Right hindlimb (tissue), 1 donor: Measurements from ENCODE around the gene MTO1.
A peak's percentile ranks its signal among the peaks of the same experiment; 100 is the strongest.
"Not testable (repeated sequence)": the region's sequence is repeated elsewhere in the genome, so short reads cannot be mapped to it uniquely, and the experiment has no call there.

Source experiments
- DNase-seq: peaks from one replicate; pipeline ENCODE4 v3.0.0-alpha.2; 2018

MTO1 gene

DNA sequence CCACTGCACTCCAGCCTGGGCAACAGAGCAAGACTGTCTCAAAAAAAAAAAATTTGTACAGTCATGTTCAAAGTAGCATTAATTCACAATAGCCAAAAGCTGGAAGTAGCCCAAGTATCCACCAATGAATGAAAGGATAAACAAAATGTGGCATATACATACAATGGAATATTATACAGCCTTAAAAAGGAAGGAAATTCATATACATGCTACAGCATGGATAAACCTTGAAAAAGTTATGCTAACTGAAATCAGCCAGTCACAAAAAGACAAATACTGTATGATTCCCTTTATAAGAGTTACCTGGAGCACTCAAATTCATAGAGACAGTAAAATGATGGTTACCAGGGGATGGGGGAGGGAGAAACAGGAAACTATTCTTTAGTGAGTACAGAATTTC lies 43.6 kb downstream of the MTO1 start:
- no peak for DNase-seq

DNA sequence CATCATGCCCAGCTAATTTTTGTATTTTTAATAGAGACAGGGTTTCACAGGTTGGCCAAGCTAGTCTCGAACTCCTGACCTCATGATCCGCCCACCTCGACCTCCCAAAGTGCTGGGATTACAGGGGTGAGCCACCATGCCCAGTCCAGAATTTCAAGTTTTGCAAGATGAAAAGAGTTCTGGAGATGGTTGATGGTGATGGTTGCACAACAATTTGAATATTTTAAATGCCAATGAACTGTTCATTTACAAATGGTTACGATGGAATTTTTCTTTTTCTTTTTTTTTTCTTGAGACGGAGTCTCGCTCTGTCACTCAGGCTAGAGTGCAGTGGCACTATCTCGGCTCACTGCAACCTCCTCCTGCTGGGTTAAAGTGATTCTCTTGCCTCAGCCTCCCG lies 44.2 kb downstream of the MTO1 start:
- not testable (repeated sequence) for DNase-seq

DNA sequence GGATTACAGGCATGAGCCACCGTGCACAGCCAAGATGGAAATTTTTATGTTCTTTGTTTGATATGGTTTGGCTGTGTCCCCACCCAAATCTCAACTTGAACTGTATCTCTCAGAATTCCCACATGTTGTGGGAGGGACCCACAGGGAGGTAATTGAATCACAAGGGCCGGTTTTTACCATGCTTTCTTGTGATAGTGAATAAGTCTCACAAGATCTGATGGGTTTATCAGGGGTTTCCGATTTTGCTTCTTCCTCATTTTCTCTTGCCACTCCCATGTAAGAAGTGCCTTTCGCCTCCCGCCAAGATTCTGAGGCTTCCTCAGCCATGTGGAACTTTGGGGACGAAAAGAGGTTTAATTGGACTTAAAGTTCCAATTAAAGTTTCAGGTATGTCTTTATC lies 44.7 kb downstream of the MTO1 start:
- DNase-seq = no peak

DNA sequence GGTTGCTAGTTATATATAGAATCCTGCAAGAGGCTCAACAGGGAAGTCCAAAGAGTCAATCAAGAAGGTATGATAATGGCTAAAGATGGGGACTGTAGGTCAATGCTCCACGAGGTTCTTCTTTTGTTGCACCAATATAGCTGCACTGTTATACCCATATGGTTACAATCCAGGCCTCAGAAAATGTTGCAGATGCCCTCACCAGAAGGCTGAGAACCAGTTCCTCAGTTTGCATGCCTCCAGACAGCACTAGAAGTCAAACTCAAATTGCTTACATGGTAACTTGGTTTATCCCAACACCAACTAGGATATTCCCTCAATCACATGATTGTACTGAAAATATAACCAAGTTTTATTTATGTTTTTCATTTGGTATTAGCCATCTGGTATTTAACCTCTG lies 47.2 kb downstream of the MTO1 start:
- no peak for DNase-seq

DNA sequence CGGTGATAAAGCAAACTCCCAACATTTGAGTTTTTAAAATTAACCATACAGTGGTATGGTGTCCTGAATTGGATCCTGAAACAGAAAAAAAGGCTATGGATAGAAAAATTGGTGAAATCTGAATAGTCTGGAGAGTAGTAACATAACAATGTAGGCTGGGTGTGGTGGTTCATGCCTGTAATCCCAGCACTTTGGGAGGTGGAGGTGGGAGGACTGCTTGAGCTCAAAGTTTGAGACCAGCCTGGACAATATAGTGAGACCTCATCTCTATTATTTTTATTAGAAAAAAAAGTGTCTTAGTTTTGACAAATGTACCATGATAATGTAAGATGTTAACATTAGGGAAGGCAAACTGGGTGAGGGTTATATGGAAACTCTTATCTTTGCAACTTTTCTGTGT lies 48.3 kb downstream of the MTO1 start:
- DNase-seq = no peak

DNA sequence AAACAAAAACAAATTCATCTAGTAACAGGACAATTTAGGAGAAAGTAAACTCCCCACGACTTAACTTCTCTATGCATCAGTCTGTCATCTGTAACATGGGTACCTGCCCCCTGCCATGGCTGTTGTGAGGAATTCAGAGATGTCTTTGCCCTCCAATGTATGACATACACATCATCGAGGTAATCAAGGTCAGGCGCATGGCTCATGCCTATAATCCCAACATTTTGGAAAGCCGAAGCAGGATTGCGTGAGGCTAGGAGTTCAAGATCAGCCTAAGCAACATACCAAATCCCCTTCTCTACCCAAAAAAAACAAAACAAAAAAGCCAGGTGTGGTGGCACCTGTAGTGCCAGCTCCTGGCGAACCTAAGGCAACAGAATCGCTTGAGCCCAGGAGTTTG lies 50.3 kb downstream of the MTO1 start:
- DNase-seq = no peak

DNA sequence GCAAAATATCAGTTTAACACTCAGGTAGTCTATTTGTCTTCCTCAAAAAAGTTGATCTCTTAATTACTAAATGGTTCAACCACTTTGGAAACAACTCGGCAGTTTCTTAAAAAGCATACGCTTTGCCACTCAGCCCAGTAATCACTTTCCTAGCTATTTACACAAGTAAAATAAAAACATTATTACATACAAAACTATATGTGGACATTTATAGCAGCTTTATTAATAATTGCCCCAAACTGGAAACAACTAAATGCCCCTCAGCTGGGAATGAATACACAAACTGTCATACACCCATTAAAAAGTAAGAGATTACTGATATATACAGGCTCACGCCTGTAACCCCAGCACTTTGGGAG lies 51.9 kb downstream of the MTO1 start:
- no peak for DNase-seq

DNA sequence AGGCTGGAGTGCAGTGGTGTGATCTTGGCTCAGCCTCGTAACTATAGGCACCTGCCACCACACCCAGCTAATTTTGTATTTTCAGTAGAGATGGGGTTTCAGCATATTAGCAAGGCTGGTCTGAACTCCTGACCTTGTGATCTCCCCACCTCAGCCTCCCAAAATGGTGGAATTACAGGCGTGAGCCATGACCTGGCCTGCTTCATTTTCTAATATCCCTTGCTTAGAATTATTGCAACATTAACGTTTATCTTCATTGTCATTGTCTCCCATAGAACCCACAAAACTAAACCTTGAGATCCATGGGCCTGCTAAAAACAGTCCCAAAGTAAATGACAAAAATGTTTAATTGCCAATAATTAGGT lies 53.2 kb downstream of the MTO1 start:
- DNase-seq = no peak

DNA sequence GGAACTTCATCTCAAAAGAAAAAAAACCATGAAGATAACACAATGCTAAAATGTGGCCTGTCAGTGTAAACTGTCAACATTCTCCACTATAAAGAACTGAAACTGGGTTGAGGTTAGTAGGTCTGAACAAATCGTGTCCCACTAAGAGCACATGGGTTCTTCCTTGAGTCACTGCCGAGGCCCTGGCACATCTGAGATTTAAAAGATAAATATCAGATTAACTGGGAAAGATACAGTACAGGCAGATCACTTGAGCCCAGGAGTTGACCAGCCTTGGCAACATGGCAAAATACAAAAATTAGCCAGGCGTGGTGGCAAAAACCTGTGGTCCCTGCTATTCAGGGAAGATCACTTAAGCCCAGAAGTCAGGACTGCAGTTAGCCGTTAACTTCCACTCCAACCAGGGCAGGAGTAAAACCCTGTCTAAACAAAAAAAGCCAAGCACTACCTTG lies 53.7 kb downstream of the MTO1 start:
- no peak for DNase-seq

DNA sequence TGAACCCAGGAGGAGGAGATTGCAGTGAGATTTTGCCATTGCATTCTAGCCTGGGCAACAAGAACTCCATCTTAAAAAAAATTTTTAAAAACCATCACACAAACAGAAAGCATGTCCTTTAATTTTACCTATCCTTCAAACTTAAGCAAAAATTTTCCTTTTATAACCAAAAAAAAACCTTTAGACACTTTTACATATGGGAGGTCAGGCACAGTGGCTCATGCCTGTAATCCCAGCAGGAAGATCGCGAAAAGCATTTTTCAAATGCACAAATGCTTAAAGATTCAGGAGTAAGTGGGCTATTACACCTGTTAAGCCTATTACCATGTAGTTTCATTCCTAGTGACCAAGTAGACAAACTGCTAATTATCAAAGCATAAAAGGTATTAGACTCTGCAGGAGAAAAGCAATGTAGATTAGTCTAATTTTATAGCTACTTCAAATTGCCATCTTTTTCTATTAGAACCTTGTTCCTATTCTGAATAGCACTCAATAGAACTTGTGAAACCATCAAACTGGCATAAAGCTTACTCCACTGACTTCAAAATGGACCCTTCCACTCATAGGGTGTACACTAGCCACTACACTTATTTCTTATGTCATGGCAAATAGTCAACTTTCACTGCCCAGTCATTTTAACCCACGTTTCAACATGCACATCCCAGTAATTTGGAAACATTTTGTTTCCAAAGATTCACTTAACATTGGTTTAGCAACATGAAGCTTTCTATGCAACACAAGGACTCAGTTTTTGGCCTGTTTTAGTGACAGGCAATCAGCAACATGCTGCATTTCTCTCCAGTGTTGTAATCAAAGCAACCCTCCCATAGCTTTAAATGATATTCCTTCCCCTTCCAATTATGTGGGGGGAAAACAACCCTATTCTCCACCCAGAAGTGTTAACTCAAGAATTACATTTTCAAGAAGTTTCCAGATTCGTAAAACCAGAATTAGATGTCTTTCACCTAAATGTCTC lies 55.3 kb downstream of the MTO1 start:
- no peak for DNase-seq

DNA sequence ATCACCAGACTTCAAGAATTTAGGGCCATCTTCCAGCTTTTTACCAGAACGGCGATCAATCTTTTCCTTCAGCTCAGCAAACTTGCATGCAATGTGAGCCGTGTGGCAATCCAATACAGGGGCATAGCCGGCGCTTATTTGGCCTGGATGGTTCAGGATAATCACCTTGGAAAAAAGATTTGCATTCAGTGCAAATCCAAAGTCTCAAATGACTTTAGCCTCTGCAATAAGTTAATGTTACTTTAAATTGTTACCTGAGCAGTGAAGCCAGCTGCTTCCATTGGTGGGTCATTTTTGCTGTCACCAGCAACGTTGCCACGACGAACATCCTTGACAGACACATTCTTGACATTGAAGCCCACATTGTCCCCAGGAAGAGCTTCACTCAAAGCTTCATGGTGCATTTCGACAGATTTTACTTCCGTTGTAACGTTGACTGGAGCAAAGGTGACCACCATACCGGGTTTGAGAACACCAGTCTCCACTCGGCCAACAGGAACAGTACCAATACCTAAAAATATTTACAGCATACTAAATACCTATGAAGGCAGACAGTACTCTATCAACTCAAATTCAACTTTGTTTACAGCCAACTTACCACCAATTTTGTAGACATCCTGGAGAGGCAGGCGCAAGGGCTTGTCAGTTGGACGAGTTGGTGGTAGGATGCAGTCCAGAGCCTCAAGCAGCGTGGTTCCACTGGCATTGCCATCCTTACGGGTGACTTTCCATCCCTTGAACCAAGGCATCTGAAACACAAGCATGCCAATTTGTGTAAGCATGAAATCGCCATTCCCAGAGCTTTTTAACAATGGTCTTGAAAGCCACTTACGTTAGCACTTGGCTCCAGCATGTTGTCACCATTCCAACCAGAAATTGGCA lies 56.8 kb downstream of the MTO1 start:
- DNase-seq = not testable (repeated sequence)

DNA sequence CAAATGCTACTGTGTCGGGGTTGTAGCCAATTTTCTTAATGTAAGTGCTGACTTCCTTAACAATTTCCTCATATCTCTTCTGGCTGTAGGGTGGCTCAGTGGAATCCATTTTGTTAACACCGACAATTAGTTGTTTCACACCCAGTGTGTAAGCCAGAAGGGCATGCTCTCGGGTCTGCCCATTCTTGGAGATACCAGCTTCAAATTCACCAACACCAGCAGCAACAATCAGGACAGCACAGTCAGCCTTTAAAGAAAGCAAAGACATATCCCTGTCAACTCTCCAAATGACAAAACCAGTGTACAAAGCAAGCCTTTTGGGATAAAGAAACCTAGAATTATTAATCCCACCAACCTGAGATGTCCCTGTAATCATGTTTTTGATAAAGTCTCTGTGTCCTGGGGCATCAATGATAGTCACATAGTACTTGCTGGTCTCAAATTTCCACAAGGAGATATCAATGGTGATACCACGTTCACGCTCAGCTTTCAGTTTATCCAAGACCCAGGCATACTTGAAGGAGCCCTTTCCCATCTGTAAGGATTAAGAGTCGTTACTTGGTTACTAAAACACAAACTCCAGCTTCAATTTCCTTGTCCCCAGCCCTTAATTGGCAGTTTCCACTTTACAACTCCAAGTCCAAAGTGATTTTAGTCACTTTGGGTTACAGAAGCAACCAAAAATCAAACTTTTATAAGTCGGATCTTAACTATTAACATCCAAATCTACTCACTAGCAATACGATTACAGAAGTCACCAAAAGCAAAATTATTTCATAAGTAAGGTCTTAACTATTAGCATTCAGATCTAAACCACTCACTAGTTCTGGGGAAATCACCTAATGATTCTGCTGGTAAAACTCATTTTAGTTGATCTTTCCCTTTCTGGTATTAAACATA lies 57.7 kb downstream of the MTO1 start:
- not testable (repeated sequence) for DNase-seq

DNA sequence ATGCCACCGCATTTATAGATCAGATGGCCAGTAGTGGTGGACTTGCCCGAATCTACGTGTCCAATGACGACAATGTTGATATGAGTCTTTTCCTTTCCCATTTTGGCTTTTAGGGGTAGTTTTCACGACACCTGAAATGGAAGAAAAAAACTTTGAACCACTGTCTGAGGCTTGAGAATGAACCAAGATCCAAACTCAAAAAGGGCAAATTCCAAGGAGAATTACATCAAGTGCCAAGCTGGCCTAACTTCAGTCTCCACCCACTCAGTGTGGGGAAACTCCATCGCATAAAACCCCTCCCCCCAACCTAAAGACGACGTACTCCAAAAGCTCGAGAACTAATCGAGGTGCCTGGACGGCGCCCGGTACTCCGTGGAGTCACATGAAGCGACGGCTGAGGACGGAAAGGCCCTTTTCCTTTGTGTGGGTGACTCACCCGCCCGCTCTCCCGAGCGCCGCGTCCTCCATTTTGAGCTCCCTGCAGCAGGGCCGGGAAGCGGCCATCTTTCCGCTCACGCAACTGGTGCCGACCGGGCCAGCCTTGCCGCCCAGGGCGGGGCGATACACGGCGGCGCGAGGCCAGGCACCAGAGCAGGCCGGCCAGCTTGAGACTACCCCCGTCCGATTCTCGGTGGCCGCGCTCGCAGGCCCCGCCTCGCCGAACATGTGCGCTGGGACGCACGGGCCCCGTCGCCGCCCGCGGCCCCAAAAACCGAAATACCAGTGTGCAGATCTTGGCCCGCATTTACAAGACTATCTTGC lies 58.6 kb downstream of the MTO1 start:
- peak; percentile 75 for DNase-seq

DNA sequence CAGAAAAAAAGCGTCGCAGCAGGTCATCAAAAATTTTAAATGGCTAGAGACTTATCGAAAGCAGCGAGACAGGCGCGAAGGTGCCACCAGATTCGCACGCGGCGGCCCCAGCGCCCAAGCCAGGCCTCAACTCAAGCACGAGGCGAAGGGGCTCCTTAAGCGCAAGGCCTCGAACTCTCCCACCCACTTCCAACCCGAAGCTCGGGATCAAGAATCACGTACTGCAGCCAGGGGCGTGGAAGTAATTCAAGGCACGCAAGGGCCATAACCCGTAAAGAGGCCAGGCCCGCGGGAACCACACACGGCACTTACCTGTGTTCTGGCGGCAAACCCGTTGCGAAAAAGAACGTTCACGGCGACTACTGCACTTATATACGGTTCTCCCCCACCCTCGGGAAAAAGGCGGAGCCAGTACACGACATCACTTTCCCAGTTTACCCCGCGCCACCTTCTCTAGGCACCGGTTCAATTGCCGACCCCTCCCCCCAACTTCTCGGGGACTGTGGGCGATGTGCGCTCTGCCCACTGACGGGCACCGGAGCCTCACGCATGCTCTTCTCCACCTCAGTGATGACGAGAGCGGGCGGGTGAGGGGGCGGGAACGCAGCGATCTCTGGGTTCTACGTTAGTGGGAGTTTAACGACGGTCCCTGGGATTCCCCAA lies 59.3 kb downstream of the MTO1 start, which contains the start of gene EEF1A1:
EEF1A1 (minus strand) TSS at position 345 of the 663 bp plus-strand sequence. CDS start 1,006 bp downstream, outside the sequence.
- DNase-seq = peak; percentile 100

DNA sequence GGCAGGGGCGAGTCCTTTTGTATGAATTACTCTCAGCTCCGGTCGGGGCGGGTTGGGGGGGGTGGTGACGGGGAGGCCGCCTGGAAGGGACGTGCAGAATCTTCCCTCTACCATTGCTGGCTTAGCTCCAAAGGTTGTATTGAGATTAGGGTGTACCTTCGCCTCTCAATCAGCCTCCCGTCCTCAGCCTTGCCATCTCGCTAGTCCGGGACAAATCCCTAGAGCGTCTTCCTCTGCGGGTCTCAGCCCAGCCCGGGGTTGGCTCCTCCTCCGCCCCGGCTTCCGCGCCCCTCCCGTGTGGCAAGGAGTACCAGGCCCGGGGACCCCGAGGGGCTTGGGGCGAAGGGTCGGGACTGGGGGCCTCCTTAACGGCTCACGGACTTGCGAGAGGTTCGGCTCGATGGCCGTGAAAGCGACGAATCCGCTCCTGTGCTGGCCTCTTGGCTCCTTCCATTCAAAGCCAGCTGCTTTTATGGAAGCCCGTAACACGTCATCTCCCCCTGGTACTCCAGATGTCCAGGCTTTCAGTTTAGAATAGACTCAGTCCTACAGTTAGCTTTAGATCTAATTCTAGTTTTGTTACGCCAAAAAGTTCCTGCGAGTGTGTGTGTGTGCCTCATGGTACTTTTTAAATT lies 59.9 kb downstream of the MTO1 start:
- no peak for DNase-seq

DNA sequence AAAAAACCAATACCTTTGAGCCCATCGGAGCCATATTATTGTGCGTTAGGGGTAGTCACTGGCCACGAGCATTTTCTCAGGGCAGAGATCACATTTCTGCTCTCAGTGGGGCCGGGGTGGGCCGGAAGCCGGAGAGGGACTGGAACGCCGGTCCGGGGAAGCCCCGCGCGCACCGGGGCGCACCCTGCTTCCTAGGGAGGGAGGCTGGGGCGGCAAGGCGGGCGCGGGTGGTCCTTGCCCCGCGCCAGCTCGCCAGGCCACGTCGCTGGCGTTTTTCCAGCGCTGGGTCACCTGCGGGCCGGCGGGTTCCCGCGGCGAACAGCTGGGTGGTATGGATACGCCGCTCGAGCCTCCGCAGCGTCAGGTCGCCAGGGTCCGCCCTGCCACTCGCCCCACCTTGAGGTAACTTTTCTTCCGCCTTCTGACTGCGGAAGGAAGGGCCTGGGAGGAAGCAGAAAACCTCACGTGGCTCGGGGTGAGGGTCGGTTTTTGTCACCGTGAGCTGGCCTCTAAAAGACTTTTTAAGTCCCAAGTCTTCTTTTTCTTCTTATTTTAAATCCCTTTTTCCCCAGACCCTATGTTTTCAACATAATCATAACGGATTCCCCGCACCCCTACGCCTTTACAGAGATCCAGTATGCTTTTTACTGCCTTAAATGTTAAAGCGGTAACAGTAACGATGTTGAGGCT lies 62.0 kb downstream of the MTO1 start:
- DNase-seq = peak; percentile 71

DNA sequence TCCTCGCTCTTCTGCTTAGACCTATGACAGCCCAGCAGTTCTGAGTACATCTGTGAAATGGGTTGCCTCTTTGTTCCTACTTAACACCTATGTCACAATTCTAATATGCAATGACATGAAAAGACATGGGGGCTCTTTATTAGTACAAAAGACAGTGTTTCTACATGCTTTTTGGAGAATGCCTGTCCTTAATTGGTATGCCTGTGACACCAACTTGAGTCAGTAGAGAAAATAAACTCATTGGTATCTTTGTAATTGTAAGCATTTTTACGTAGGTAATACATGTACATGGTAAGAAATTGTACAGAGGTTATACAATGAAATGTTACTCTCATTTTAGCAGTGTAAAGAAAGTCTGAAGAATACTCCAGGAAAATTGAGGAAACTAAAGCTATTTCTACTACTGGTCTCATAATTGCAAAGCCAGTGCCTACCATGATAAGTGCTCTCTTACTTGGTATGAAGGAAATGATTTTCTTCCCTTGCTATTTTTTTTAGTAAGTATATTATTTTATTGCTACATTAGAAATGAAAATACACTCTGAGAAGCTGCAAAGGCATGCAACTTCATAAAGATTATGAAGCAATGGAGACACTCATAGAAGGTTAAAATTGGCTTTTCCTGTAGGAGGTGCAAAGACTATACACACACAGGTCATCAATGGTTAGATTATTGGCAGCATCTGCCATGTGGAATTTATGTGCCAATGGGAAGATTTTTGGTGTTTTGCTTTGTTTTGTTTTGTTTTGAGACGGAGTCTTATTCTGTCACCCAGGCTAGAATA lies 64.2 kb downstream of the MTO1 start:
- DNase-seq = no peak

DNA sequence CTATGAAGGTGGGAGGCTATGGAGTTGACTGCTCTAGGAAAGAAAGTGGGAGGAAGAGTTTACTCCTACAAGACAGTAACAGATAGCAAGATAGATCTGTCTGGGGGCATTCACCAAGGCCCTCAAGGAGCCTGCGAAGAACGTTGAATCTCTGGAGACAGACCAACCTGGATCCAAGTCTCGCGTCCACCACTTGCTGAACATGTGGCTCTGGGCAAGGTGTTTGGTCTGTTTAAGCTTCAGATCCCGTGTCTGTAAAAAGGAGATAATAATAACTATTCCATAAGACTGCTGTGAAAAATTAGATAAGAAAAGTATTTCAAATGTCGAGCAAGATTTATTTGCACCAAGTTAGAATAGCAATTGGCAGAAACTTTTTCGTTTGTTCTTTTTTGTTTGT lies 67.4 kb downstream of the MTO1 start:
- DNase-seq = no peak

DNA sequence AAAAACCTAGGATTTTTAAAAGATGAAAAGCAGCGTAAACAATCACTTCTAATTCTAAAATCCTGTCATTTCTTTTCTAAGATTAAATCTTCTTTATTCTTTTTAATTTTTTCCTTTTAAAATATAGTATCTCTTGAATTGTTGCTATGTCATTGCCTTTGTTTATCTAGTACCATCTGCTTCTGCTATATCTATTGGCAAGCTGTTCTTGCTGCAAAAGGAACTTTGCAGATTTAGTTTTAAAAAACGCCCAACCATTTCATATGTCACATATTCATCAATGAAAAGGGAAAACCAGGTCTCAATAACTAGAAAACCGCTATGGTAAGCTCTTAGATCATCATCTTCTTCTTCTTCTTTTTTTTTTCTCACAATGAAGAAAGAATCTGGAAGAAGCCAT lies 70.8 kb downstream of the MTO1 start:
- DNase-seq = no peak
